Heart right ventricle (tissue), 16 donors: Measurements from ENCODE around the gene ZNF320. TPM values are rescaled to one million over a fixed set of nuclear protein-coding genes. Genes with fewer than 3 reads are reported as not detected.
"Not testable (repeated sequence)": the region's sequence is repeated elsewhere in the genome, so short reads cannot be mapped to it uniquely, and the experiment has no call there.

Experiments used
- ATAC-seq, 8 donors: fragments of 200-7000 bp; cut with Tn5 transposase; one replicate each; pipeline ENCODE4 v1.9.1; 2020; ENCODE audit warnings: mild to moderate bottlenecking in 8 of 8, moderate library complexity in 8 of 8, moderate number of reproducible peaks in 1 of 8
- DNase-seq, 2 donors: peaks; one replicate each; pipeline ENCODE4 v3.0.0-alpha.2; 2020
- H3K27ac ChIP-seq, 10 donors: fragments of 200-600 bp; sonication (generic) in 2 of 10; one replicate each; pipeline versions ENCODE4 v1.5.0 to v1.8.0; 2020 to 2022; ENCODE audit warnings: mild to moderate bottlenecking in 3 of 10
- H3K27me3 ChIP-seq, 7 donors: fragments of 200-600 bp; one replicate each; pipeline ENCODE4 v1.8.0; 2021 to 2022; ENCODE audit warnings: mild to moderate bottlenecking in 2 of 7
- H3K36me3 ChIP-seq, 9 donors: fragments of 200-600 bp; sonication (generic) in 1 of 9; one replicate each; pipeline versions ENCODE4 v1.5.0 to v1.8.0; 2020 to 2022; ENCODE audit warnings: mild to moderate bottlenecking in 2 of 9
- H3K4me1 ChIP-seq, 9 donors: fragments of 200-600 bp; sonication (generic) in 1 of 9; one replicate each; pipeline versions ENCODE4 v1.5.0 to v1.8.0; 2020 to 2022; ENCODE audit warnings: mild to moderate bottlenecking in 4 of 9
- H3K4me3 ChIP-seq, 10 donors: fragments of 200-600 bp; sonication (generic) in 2 of 10; one replicate each; pipeline versions ENCODE4 v1.5.0 to v1.8.0; 2020 to 2022; ENCODE audit warnings: mild to moderate bottlenecking in 7 of 10, moderate library complexity in 2 of 10
- H3K9me3 ChIP-seq, 11 donors: fragments of 200-600 bp in 10 of 11; sonication (generic) in 2 of 11; one replicate each; pipeline versions ENCODE4 v1.5.0 to v1.8.0; 2013 to 2022; ENCODE audit warnings: mild to moderate bottlenecking in 2 of 11, control low read depth in 1 of 11, moderate library complexity in 1 of 11
- CTCF ChIP-seq, 9 donors: fragments of 200-600 bp; sonication (generic) in 2 of 9; IDR thresholded peaks; one replicate each; pipeline versions ENCODE4 v1.5.0 to v1.8.0; 2021 to 2022; ENCODE audit warnings: antibody characterized with exemption in 9 of 9, mild to moderate bottlenecking in 5 of 9, moderate library complexity in 1 of 9
- WGBS, 2 donors: extraction: QIAGEN DNeasy Blood & Tissue Kit; methylation state at CpG; one replicate each; pipeline ENCODE4 v1.1.7; 2013; ENCODE audit warnings: inconsistent platforms in 1 of 2; 5-methylcytosine and 5-hydroxymethylcytosine counted together
- intact Hi-C, 10 donors: fragments of 100-400 bp; cut with DNase I; formaldehyde crosslinking; loops; one replicate each; pipeline versions ENCODE4 v1.11.1 to v1.14.2; 2022
- polyA plus RNA-seq, 2 donors: library from polyadenylated mRNA; stranded (reverse); fragments of 200-250 nt; gene quantifications; one replicate each; pipeline ENCODE4 v1.2.3, GENCODE V29; 2013
- total RNA-seq, 10 donors: library from RNA; stranded (reverse); fragmentation: NEBNext Ultra II Directional in 3 of 10; extraction: Animal tissue kit (Norgen Biotek cat#: 25700) in 3 of 10; gene quantifications; one replicate each; pipeline versions ENCODE4 v1.2.1 to v1.2.4, GENCODE V29; 2021 to 2023
- donor health status: Arrhythmogenic right ventricular cardiomyopathy.
- donor health status: ischemic (EF 13 %, LVEDD 7.1; RV severe dilation, severe dysfunction).
- donor health status: healthy with polysubstance abuse.
- donor health status: DM: no; HTN: yes; CAD: no.
- donor health status: DM: no; HTN: no; CAD: no.
- donor health status: ischemic (EF 25% LVEDD 6.9; RV normal size, moderate dysfunction).
- donor health status: ischemic (EF 25% LVEDD 5.7; RV mildly dilated, moderate dysfunction).
- donor health status: healthy.
- donor health status: DM: yes; HTN: yes; CAD: no.
- donor health status: Ischemic cardiomyopathy.
- donor health status: ischemic (EF 35%, LVEDD 5.7; RV mildly dilated, moderate dysfunction).
- donor health status: nonischemic (EF 11% LVEDD 7.7; RV severe dilation, severe dysfunction).
- donor health status: DM: yes; HTN: yes; CAD: no.
- donor health status: PGD.
- donor health status: ischemic (EF 29% LVEDD 5.4; RV normal size, mild dysfunction).
- donor health status: nonischemic (EF 23%, LVEDD 6.1; RV moderate dilation, normal function).

ZNF320 gene
- total and polyA plus RNA-seq, 12 donors, result 2.7 to 16.3 (median 7.6) TPM

DNA sequence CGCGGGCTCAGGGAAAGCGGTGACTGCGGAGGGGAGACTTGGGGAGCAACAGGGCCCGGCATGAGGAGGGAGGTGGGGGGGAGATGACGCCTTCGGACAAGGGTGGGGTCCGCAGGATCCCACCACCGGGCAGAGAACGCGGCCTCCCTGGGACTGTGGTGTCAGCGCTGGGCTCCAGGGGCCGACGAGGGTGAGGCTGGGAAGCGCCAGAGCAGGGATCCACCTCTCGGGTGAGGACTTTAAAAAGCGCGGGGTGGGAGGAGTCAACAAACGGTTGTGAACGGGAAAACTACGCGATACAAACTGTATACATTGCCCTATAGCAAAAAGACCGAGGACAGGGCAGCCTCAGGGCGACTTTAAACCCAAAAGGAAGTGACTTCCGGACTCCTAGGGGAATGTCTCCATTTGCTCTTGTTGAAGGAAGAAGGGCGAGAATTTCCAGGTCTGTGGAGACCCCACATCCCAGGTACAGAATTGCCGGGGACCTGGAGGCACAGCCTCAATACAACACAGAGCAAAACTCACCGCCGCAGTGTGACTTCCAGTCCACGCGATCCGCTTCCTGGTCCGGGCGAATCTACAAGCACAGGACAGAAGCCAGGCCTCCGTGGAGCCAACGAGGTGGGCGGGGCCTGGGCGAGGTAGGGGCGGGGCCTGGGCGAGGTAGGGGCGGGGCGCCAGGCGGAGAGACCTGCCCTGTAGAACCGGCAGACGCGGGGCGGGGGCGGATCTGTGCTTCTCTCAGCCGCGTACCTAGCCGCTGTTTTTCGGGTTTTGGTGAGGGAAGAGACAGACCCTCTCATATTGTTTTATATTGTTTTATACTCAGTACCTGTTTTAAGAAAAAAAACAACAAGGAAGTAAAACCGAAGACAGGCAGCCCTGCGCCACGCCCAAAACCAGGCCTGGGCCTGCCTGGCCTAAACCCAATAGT is 25.7 kb upstream of the ZNF320 start, which contains the start of gene ZNF888:
Gene ZNF888 (minus strand): TSS at position 588 of the 937 bp plus-strand sequence. CDS start 5,555 bp downstream, outside the sequence.
- Histone ChIP-seq H3K27ac (peak within 1 kb of the TSS in 9 of 10 donors; percentile 14 to 90 (median 79)), H3K4me3 (peak within 1 kb of the TSS; percentile 54 to 89 (median 75)), H3K36me3 (peaks cover 0 to 8% (median 0%) of the 10 kb centered on the region in 9 donors), H3K27me3 (no peaks in the 10 kb centered on the region), H3K4me1 (peaks cover 0 to 23% (median 13%) of the 10 kb centered on the region in 9 donors), H3K9me3 (no peaks in the 10 kb centered on the region)
- 2 to 3% methylated on average over 55 of the region's 55 CpGs for WGBS, 2 donors
- DNase-seq, result peak; percentile 80 to 91
- intact Hi-C loops, result loop anchor here in 1 of 10 donors (2.0 kb wide), 1 partner anchor 20 kb away; no protein-coding TSS in a partner anchor
- no peak for TF ChIP-seq CTCF (IDR thresholded peaks at IDR 0.05)
- ATAC-seq, result peak; percentile 98 to 100 (median 99)

DNA sequence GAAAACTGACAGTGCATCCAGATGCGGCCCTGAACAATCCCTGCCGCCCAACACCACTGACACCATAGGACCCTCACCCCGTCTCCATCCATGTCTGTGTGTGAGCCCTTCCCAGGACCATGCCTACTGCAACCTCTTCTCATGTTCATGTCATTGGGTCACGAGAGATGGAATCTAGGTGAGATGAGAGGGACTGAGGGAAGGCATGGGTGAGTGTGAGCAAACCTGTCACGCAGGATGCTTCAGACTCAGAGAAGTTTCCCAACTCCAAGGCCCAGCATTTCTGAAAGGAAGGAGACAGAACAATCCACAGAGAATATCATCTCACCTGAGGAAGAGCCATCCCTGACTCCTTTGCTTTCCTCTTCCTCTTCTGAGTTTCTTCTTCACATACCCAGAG is 20.1 kb upstream of the ZNF320 start:
- intact Hi-C loops, result no loop called here
- Histone ChIP-seq H3K36me3 (peaks cover 0 to 47% (median 5%) of the 10 kb centered on the region in 9 donors), H3K4me1 (peaks cover 0 to 3% (median 0%) of the 10 kb centered on the region in 9 donors), H3K9me3 (no peaks in the 10 kb centered on the region), H3K4me3 (no peak overlapping the region), H3K27me3 (no peaks in the 10 kb centered on the region), H3K27ac (no peak overlapping the region)
- DNase-seq, result no peak
- no peak for ATAC-seq
- no peak for TF ChIP-seq CTCF (IDR thresholded peaks at IDR 0.05)
- WGBS, 2 donors, result 97 to 98% methylated on average over 5 of the region's 5 CpGs

DNA sequence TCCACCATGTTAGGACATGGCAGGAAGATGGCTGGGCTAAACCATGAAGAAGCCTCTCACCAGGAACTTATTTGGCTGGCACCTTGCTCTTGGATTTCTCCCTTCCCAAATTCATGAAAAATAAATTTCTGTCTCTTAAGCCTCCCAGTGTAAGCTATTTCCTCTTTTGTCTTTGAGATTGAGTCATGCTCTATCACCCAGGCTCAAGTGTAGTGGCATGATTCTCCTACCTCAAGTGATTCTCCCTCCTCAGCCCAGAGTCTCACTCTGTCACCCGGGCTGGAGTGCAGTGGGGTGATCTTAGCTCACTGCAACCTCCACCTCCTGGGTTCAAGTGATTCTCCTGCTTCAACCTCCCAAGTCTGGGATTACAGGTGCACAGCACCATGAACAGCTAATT is 13.2 kb upstream of the ZNF320 start:
- Histone ChIP-seq H3K36me3 (peaks cover 0 to 87% (median 27%) of the 10 kb centered on the region in 9 donors), H3K27me3 (no peaks in the 10 kb centered on the region), H3K4me1 (no peaks in the 10 kb centered on the region), H3K9me3 (peaks cover 0 to 48% (median 0%) of the 10 kb centered on the region in 11 donors), H3K4me3 (no peak overlapping the region), H3K27ac (no peak overlapping the region)
- WGBS, 2 donors, result 96 to 100% methylated on average over 1 of the region's 1 CpG
- ATAC-seq (no peak), DNase-seq (no peak)
- TF ChIP-seq CTCF (IDR thresholded peaks at IDR 0.05), result no peak
- intact Hi-C loops, result no loop called here

- H3K4me3 ChIP-seq, H3K4me1 ChIP-seq, intact Hi-C loops, H3K27ac ChIP-seq, ATAC-seq, H3K27me3 ChIP-seq, DNase-seq: not testable (repeated sequence)
- peaks cover 0 to 34% (median 23%) of the 10 kb centered on the region in 9 donors for H3K36me3 ChIP-seq
- H3K9me3 ChIP-seq, result peaks cover 0 to 36% (median 0%) of the 10 kb centered on the region in 11 donors
- WGBS, 2 donors, result 86 to 94% methylated on average over 16 of the region's 16 CpGs
These were observed 6.8 kb upstream of the ZNF320 start for GRCh38 chr19:52904052-52904780.
